ENCODE data around the gene LCLAT1. TPM values are rescaled to one million over a fixed set of nuclear protein-coding genes. Genes with fewer than 3 reads are reported as not detected.

The LCLAT1 gene
- total RNA-seq, 1 donor from 2014 or later: 21.6 TPM

GRCh38 chr2:30691948-30692828, 245.1 kb downstream of the LCLAT1 start:
- no peak overlapping the region for H2AFZ ChIP-seq (replicated peaks)
- no peaks in the 10 kb centered on the region for H3K4me1 Mint-ChIP-seq
- H3K9me3 Mint-ChIP-seq: no peaks in the 10 kb centered on the region
- no peak overlapping the region for H3K27ac ChIP-seq
- H3K27me3 ChIP-seq: no peaks in the 10 kb centered on the region
- no peaks in the 10 kb centered on the region for H3K79me2 ChIP-seq (ENCODE audit: low read depth)
- H3K4me3 Mint-ChIP-seq: no peak overlapping the region
- no peaks in the 10 kb centered on the region for H3F3A ChIP-seq (ENCODE audit: low read depth)
- H3K27me3 Mint-ChIP-seq (ENCODE audit: insufficient read depth, low read depth): peaks cover 2% of the 10 kb centered on the region
- H4K20me1 ChIP-seq (ENCODE audit: low read depth): no peaks in the 10 kb centered on the region
- H3K27ac Mint-ChIP-seq: no peak overlapping the region
- H3K9me3 ChIP-seq (ENCODE audit: low read depth): no peaks in the 10 kb centered on the region
- no peak for DNase-seq (ENCODE audit: low spot score)
- no peaks in the 10 kb centered on the region for H3K36me3 Mint-ChIP-seq
- no peak overlapping the region for H3K4me2 ChIP-seq
- TF ChIP-seq EZH2 (IDR thresholded peaks at IDR 0.05) (no peak), CTCF (IDR thresholded peaks at IDR 0.05) (no peak), EZH2phosphoT487 (IDR thresholded peaks at IDR 0.05) (no peak)
- no peak overlapping the region for H3K9ac ChIP-seq
- no peak overlapping the region for H3K4me3 ChIP-seq
- peaks cover 4% of the 10 kb centered on the region for H3K4me1 ChIP-seq
- no peaks in the 10 kb centered on the region for H3K36me3 ChIP-seq

- no peak overlapping the region for H3K4me2 ChIP-seq
- Mint-ChIP-seq H3K9me3 (peaks cover 4% of the 10 kb centered on the region), H3K4me1 (no peaks in the 10 kb centered on the region), H3K36me3 (no peaks in the 10 kb centered on the region), H3K27ac (no peak overlapping the region), H3K27me3 (ENCODE audit: insufficient read depth, low read depth) (peaks cover 2% of the 10 kb centered on the region), H3K4me3 (no peak overlapping the region)
- H4K20me1 ChIP-seq (ENCODE audit: low read depth): no peaks in the 10 kb centered on the region
- no peak overlapping the region for H3K4me3 ChIP-seq
- H3K36me3 ChIP-seq: no peaks in the 10 kb centered on the region
- H3K9ac ChIP-seq: no peak overlapping the region
- no peaks in the 10 kb centered on the region for H3K9me3 ChIP-seq (ENCODE audit: low read depth)
- TF ChIP-seq EZH2phosphoT487 (IDR thresholded peaks at IDR 0.05) (no peak), CTCF (IDR thresholded peaks at IDR 0.05) (no peak), EZH2 (IDR thresholded peaks at IDR 0.05) (no peak)
- no peak overlapping the region for H2AFZ ChIP-seq (replicated peaks)
- H3K4me1 ChIP-seq: peaks cover 4% of the 10 kb centered on the region
- H3K27me3 ChIP-seq: no peaks in the 10 kb centered on the region
- no peaks in the 10 kb centered on the region for H3K79me2 ChIP-seq (ENCODE audit: low read depth)
- no peaks in the 10 kb centered on the region for H3F3A ChIP-seq (ENCODE audit: low read depth)
- no peak overlapping the region for H3K27ac ChIP-seq
- no peak for DNase-seq (ENCODE audit: low spot score)
Measured at GRCh38 chr2:30692829-30693275, 245.8 kb downstream of the LCLAT1 start.

Small RNAs within 50 kb of the gene (small RNA-seq; reads per million reads assigned to genes)
- gene AC073255.1: not detected

Other genes with a start within 250 kb of the LCLAT1 start
- 4.2 and 11.0 TPM in 2 replicates for gene LBH, start 215.7 kb upstream of the LCLAT1 start, total RNA-seq (ENCODE audit: low replicate concordance)